Medulla oblongata (tissue), 1 donor: Measurements from ENCODE around the gene ARRDC5.
"Not testable (repeated sequence)": the region's sequence is repeated elsewhere in the genome, so short reads cannot be mapped to it uniquely, and the experiment has no call there.

Experiments used
- DNase-seq: peaks from one replicate; pipeline ENCODE4 v3.0.0-alpha.2; 2015; ENCODE audit errors: extremely low spot score

ARRDC5 gene

GRCh38 chr19:4910594-4911281 lies 8.0 kb upstream of the ARRDC5 start:
- peak; percentile 78 for DNase-seq

GRCh38 chr19:4909897-4910593 lies 7.3 kb upstream of the ARRDC5 start:
- DNase-seq: peak; percentile 92

GRCh38 chr19:4909156-4909896 lies 6.6 kb upstream of the ARRDC5 start, which contains the start of gene UHRF1:
UHRF1 (plus strand) TSS chr19:4909501; CDS start chr19:4910886, 1,385 bp downstream.
- DNase-seq: no peak

- DNase-seq: no peak
These were observed 6.1 kb upstream of the ARRDC5 start for GRCh38 chr19:4908781-4909155.

GRCh38 chr19:4908360-4908759 lies 5.7 kb upstream of the ARRDC5 start:
- no peak for DNase-seq

- no peak for DNase-seq
These were observed 4.3 kb upstream of the ARRDC5 start for GRCh38 chr19:4906963-4907362.

- DNase-seq: no peak
These were observed 1.8 kb upstream of the ARRDC5 start for GRCh38 chr19:4904481-4904880.

- not testable (repeated sequence) for DNase-seq
These were observed 1.8 kb downstream of the ARRDC5 start for GRCh38 chr19:4900879-4901278.

- no peak for DNase-seq
These were observed 5.5 kb downstream of the ARRDC5 start for GRCh38 chr19:4897146-4897545.

GRCh38 chr19:4896372-4896771 lies 6.3 kb downstream of the ARRDC5 start:
- DNase-seq: no peak

GRCh38 chr19:4892962-4893361 lies 9.7 kb downstream of the ARRDC5 start:
- DNase-seq: not testable (repeated sequence)

- no peak for DNase-seq
These were observed 11.6 kb downstream of the ARRDC5 start for GRCh38 chr19:4891066-4891465.

- DNase-seq: no peak
These were observed 13.5 kb downstream of the ARRDC5 start for GRCh38 chr19:4889034-4889815.

GRCh38 chr19:4887803-4888202 lies 14.9 kb downstream of the ARRDC5 start:
- not testable (repeated sequence) for DNase-seq

GRCh38 chr19:4884993-4885392 lies 17.7 kb downstream of the ARRDC5 start:
- DNase-seq: not testable (repeated sequence)

GRCh38 chr19:4882874-4883273 lies 19.8 kb downstream of the ARRDC5 start:
- DNase-seq: not testable (repeated sequence)

GRCh38 chr19:4879041-4879440 lies 23.7 kb downstream of the ARRDC5 start:
- DNase-seq: no peak

GRCh38 chr19:4878491-4878968 lies 24.2 kb downstream of the ARRDC5 start:
- DNase-seq: no peak

GRCh38 chr19:4877753-4878490 lies 24.8 kb downstream of the ARRDC5 start:
- peak; percentile 93 for DNase-seq

GRCh38 chr19:4873930-4874329 lies 28.8 kb downstream of the ARRDC5 start:
- DNase-seq: no peak

GRCh38 chr19:4871711-4872110 lies 31.0 kb downstream of the ARRDC5 start:
- DNase-seq: no peak
